Cardiac septum (tissue), 1 donor: ENCODE data around the gene INTS4. TPM values are rescaled to one million over a fixed set of nuclear protein-coding genes. Genes with fewer than 3 reads are reported as not detected.
"Not testable (repeated sequence)": the region's sequence is repeated elsewhere in the genome, so short reads cannot be mapped to it uniquely, and the experiment has no call there.

ENCODE experiments used
- DNase-seq: peaks from one replicate; pipeline ENCODE4 v3.0.0-alpha.2; 2020; ENCODE audit warnings: low spot score
- intact Hi-C: fragments of 100-400 bp; cut with DNase I; formaldehyde crosslinking; loops from one replicate; pipeline ENCODE4 v1.14.0; 2022
- long read RNA-seq: library from polyadenylated mRNA; unstranded; transcript quantifications from one replicate; pipeline ENCODE4 v2.0.0, GENCODE V29; 2021
- total RNA-seq: library from RNA; stranded (reverse); fragmentation: NEBNext Ultra II Directional; extraction: Animal tissue kit (Norgen Biotek cat#: 25700); gene quantifications from one replicate; pipeline ENCODE4 v1.2.1, GENCODE V29; 2021
- donor health status: DM: no; HTN: no; CAD: no.

The INTS4 gene, protein sequence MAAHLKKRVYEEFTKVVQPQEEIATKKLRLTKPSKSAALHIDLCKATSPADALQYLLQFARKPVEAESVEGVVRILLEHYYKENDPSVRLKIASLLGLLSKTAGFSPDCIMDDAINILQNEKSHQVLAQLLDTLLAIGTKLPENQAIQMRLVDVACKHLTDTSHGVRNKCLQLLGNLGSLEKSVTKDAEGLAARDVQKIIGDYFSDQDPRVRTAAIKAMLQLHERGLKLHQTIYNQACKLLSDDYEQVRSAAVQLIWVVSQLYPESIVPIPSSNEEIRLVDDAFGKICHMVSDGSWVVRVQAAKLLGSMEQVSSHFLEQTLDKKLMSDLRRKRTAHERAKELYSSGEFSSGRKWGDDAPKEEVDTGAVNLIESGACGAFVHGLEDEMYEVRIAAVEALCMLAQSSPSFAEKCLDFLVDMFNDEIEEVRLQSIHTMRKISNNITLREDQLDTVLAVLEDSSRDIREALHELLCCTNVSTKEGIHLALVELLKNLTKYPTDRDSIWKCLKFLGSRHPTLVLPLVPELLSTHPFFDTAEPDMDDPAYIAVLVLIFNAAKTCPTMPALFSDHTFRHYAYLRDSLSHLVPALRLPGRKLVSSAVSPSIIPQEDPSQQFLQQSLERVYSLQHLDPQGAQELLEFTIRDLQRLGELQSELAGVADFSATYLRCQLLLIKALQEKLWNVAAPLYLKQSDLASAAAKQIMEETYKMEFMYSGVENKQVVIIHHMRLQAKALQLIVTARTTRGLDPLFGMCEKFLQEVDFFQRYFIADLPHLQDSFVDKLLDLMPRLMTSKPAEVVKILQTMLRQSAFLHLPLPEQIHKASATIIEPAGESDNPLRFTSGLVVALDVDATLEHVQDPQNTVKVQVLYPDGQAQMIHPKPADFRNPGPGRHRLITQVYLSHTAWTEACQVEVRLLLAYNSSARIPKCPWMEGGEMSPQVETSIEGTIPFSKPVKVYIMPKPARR
- 19.3 TPM for total RNA-seq
- long read RNA-seq, transcript INTS4-209 (23 exons, 3,156 nt), result major isoform, 6 of 18 reads
- long read RNA-seq, partial matches to known transcripts, result 4 of 18 reads
- long read RNA-seq, other reads (novel, unspliced or antisense), result 6 of 18 reads

DNA sequence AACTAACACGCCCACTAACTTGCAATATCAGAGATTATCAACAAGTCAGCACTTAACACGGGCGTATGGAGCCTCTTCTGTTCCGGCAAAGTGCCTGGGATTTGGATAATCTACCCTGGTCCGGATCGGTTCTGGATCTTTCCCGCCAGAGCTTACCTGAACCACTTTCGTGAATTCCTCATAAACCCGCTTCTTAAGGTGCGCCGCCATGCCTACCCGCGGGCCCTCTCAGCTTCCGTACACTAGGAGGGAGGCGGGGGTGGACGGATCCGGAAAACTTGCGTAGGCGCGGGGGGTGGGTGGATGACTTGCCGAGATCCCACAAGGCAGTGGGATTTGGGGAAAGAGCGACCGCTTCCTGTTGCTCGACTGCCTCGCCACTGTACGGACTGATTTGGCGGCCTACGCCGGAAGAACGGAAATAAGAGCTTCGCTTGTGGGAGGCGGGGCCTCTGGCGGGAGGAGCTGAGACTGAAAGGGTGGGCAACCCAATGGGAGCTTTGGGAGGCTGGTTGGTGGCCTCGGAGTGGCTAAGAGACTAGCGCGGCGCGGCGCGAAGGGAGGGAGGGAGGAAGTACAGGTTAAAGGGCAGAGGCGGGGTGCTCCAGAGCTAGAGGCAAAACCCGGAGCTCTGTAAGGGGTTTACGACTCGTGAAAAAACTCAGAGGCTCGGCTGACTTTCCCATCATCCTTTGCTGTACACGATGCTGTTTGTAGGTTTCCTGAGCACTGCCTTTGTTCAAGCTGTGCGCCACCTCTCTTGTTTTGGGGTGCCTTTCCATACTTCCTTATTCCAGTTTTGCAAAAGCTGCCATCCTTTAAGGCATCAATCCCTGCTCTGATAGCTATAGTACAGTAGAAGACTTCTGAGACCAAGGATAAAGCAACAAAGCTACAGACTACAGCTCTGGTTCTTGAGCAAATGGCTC, at the start of gene INTS4:
INTS4 (minus strand) TSS at position 235 of the 929 bp plus-strand sequence; CDS start at position 210, 25 bp downstream.
- peak; percentile 99 for DNase-seq
- intact Hi-C loops, result loop anchor here (1.0 to 10.0 kb wide), 2 partner anchors 174 to 360 kb away; partner anchors contain the start of genes CLNS1A and RSF1

DNA sequence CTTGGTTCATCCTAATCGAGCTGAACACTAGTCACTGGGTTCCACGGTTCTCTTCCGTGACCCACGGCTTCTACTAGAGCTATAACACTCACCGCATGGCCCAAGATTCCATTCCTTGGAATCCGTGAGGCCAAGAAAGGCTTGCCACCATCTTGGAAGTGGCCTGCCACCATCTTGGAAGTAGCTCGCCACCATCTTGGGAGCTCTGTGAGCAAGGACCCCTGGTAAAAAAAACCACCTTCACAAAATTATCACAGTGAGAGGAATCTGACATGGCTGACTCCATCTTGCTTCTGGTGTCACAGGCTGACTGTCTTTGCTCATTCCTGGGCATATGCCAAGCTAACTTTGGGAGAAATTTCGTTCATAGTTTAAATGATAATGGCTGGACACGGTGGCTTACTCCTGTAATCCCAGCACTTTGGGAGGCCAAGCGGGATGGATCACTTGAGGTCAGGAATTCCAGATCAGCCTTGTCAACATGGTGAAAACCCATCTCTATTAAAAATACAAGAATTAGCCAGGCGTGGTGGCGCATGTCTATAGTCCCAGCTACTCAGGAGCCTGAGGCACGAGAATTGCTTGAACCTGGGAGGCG, 47.5 kb upstream of the INTS4 start:
- DNase-seq, result no peak
- intact Hi-C loops, result no loop called here

DNA sequence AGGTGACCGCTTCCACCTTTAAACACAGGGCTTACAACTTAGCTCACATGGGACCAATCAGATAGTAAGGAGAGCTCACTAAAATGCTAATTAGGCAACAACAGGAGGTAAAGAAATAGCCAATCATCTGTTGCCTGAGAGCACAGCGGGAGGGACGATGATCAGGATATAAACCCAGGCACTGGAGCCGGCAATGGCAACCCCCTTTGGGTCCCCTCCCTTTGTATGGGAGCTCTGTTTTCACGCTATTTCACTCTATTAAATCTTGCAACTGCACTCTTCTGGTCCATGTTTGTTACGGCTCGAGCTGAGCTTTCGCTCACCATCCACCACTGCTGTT, 46.9 kb upstream of the INTS4 start:
- DNase-seq, intact Hi-C loops: not testable (repeated sequence)

DNA sequence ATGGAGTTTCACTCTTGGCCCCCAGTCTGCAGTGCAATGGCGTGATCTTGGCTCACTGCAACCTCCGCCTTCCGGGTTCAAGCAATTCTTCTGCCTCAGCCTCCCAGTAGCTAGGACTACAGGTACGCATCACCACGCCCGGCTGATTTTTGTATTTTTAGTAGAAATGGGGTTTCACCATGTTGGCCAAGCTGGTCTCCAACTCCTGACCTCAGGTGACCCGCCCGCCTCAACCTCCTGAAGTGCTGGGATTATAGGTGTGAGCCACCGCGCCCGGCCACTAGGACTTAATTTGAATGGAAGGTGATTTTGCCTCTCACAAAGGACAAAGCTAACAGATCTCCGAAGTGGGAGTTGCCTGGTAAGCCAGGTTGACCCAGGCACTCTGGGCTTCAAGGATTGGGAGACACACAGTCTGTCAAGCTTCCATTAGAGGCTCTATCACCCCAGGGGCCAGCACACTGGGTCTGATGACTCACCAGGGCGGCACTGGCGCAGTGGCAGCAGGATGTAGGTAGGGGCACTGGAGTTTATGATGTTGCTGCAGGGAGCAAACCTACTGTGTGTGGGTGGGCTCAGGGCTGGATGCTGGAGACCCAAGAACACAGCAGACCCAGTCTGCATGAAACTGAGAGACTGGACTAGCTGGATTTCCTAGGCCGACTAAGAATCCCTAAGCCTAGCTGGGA, 46.4 kb upstream of the INTS4 start:
- intact Hi-C loops, result no loop called here

DNA sequence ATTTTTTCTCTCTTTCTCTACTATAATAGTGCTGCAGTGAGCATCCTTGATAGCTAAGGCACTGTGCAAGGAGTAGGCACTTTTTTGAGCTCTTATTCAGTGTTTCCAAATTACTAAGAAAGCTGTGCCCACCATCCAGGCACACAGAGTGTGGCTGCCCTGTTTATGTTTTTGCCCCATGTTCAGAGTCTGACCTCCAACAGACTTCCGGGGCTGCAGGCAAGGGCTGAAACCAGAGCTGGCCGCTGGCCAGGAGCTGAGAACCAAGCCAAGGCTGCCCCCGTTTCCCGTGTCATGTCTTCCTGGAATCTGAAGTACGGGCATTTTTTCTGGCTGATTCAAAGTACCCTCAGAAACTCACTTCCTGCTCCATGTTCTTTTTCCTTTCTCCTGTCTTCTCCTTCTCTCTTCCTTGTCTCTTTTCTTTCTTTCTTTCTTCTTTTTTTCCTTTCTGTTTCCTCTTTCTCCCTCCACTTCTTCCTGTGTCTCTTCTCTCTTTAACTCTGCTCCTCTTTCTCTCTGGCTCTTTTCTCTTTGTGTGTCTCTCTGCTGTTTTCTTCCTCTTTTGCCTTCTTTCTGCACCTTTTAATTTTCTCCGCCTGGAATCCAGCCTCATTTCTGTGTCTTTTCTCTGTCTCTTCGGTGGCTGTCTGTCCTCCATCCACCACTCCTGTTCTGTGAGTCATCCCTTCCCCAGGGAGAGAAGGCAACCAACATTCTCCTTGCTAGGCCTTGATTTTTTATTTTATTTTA, 45.6 kb upstream of the INTS4 start:
- peak; percentile 79 for DNase-seq
- intact Hi-C loops, result no loop called here

More for the DNA sequence above, 46.4 kb upstream of the INTS4 start:
- DNase-seq, result no peak

DNA sequence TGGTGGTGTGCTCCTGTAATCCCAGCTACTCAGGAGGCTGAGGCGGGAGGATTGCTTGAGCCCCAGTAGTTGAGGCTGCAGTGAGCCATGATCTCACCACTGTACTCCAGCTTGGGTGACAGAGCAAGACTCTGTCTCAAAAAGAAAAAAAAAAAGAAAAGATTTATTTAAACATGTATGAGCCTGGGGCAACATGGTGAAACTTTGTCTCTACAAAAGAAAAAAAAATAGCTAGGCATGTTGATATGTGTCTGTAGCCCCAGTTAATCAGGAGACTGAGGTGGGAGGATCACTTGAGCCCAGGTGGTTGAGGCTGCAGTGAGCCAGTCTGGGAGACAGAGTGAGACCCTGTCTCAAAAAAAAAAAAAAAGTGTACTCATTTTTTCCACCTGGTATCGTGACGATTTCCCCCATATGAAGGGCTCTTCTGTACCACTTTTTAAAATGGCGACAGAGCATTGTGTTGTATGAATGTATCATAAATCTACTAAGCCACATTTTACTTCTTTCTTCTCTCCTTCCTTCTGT, 45.0 kb upstream of the INTS4 start:
- no peak for DNase-seq

DNA sequence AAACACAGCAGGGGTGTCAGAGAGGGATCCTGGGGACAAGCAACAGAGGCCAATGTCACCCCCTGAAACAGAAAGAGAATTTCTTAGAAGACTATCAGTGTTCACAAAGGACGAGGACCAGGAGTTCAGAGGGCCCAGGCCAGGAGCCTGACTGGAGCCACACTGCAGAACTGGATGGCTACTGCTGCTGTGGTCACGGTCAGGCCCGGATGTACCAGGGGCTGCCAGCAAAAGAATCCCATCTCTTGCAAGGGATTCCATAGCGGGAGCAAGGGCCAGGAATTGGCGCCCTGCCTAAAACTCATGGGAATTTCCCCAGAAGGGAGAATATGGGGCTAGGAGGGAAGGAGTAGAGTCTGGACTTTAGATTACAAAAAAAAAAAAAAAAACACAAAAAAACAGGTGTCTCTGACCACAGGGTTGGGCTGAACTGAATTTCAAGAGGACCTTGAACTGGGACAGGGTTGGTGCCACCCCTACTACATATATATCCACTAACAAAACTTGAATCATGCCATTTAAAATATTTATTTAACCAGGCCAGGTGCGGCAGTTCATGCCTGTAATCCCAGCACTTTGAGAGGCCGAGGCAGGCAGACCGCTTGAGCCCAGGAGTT, 44.3 kb upstream of the INTS4 start:
- no peak for DNase-seq
- intact Hi-C loops, result no loop called here

More for the DNA sequence above, 45.0 kb upstream of the INTS4 start:
- intact Hi-C loops, result no loop called here

DNA sequence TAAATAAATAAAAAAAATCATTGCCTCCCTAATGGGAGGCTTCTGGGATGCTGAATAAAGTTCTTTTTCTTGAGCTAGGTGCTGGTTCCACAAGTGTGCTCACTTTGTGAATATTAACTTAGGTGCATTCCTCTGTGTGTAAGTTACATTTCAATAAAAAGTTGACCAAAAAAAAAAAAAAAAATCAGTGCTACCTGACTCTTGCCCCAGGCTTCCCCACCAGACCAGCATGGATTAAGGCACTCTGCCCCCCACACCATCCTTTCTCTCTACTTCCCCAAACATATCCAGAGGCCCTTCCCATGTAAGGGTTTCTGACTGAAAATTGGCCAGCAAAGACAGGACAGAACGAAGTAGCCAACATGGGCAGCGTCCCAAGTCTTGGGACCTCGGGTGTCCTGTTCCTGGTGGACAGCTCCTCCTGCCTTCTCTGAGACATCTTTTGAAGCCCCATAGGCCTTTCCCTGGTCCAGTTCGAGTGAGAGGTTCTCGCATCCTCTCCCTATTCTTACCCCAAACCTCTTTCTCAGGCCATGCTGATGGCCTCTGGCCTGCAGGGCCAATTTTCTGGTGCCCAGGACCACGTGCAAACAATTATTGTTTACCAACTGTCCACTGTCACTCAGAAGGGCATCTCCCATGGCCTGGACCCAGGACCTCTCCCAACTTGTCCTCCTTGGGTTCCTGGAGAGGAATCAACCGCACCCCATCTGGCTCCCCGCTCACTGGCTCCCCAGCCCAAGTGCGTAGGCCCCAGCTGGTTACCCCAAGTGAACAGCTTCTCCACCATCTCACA, 43.6 kb upstream of the INTS4 start:
- intact Hi-C loops, result no loop called here
- DNase-seq, result no peak

DNA sequence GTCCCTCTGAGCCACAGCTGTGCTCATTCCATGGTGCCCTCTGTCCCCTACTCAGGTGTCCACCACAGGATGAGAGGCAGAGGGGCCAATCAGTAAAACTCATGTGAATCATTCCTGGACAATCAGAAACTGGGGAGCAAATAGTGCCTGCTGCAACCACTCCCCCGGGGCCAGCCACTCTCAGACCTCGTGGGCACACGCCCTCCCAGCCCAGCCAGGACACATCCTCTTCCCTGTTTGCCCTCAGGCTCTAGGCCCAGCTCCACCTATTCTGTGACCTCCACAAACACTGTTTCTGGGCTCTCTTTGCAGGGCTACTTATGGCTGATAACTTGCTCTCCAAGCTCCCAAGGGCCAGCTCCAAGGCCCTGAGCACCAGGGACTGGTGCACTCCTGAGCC, 42.6 kb upstream of the INTS4 start:
- DNase-seq, result no peak
- intact Hi-C loops, result no loop called here

DNA sequence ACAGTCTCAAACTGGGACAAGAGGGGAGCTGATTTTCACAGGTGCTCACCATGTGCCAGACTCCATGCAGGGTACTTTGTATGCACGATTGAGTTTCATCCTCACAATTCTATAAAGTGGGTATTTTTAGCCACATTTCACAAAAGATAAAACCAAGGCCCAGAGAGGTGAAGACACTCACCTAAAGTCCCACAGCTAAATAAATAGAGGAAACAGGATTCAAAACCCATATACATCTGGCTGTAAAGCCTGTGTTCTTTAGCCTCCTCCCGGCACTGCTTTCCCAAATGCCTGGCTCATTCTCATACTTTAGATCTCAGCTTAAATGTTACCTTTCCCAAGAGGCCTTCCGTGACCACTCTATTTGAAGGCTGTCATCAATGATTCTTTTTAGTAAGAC, 41.8 kb upstream of the INTS4 start:
- no peak for DNase-seq
- intact Hi-C loops, result no loop called here

DNA sequence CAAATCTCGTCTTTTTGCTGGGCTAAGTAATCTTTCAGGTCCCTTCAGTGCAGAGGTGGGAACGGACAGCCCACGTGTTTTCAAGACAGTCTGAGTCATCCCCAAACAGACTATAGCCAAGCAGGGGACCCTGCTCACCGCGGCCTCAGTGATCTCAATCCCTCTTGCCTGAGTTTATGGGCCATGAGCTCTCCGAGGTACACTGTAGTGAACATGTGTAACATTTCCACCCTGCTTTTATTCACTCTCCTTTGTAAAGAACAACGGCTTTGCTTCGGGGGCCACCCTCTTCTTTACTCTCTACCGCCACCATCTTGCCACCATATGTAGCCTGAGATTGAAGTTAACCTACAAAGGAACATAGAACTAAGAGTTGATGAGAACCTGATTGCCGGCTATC, 40.2 kb upstream of the INTS4 start:
- intact Hi-C loops, result no loop called here
- no peak for DNase-seq

DNA sequence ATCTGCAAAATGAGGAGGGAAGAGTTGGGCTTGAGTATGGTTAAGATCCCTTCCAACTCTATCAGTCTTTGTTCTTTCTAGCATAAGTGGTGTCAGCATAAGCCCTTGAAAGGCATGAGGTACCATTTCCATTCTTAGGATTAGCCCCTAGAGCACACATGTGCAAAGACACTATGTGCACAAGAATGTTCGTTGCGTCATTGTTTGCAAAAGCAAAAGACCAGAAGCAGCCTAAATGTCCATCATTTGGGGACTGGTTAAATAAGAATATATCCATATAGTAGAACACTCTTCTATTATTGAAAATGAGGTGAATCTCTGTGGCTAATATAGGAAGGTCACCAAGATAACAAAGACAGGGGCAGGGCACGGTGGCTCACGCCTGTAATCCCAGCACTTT, 38.6 kb upstream of the INTS4 start:
- DNase-seq, result no peak
- intact Hi-C loops, result no loop called here

DNA sequence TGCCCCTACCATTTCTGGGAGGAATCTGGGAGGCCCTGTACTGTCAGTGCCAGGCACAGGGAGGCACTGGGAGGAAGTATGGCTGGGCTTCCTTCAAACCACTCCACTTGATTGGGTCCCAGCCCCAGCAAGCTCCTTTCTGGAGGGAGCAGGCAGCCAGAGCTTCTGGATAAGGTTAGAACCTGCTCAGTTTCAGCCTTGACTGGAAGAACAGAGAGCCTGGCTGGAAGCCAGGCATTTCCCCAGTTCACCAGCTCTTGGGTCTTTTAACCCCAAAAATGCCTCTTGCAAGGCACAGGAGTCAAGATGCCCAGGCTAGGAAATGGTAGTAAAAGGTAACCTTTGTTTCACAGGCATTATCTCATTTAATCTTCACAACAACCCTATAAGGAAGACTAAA, 37.6 kb upstream of the INTS4 start:
- intact Hi-C loops, result no loop called here
- DNase-seq, result no peak

DNA sequence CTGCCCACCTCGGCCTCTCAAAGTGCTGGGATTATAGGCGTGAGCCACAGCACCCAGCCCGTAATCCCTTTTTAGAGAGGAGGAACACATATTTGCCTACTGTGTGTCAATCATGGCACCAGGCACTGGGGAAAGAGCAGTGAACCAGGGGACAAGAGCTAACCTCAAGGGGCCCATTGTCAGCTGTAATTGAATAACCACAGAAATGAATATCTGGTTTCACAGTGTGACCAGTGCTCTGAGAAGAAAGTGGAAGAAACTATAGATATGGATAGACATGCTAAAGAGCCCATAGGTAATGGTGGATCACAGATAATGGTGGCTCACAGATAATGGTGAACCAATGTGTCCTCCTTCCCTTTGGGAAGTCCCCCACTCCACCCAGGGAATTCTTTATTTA, 37.2 kb upstream of the INTS4 start:
- intact Hi-C loops, result no loop called here

DNA sequence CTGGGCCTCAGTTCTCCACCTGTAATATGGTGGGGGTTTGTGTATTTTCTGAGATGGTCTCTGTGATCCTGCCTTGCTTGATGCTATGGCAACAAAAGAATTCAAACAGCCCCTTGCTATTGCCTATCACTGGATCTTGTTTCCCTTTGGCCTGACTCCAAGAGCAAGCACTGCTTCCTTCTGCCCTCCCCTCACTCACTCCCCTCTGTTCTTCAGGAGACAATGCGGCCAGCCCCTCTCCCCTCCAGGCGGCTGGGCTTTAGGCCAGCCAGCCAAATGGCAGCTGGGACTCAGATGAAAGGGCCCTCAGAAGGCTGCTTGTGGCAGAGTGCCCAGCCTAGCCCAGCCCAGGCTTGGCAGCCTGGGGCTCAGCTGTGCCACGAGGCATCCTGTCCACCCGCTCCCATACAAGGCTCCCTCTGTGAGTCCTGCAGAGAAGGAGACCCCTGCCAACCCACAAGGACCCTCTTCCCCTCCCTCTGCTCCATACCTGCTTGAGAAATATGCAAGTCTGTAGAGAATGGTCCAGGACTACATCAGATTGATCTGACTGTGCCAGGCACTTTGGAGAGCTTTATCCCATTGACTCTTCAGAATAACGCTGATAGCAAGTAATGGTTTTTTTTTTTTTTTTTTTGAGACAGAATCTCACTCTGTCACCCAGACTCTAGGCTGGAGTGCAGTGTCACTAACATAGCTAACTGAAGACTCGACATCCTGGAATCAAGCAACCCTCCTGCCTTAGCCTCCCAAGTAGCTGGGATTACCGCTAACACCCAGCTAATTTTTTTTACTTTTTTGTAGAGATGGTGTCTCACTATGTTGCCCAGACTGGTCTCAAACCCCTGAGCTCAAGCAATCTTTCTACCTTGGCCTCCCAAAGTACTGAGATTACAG, 36.2 kb upstream of the INTS4 start:
- intact Hi-C loops, result no loop called here
- DNase-seq, result peak; percentile 77

More for the DNA sequence above, 37.2 kb upstream of the INTS4 start:
- no peak for DNase-seq
